Neuron (in vitro differentiated cells): ENCODE results near the gene SNAPC5.
"Not testable (repeated sequence)": the region's sequence is repeated elsewhere in the genome, so short reads cannot be mapped to it uniquely, and the experiment has no call there.

Experiments used
- H2AFZ ChIP-seq: one replicate; pipeline ENCODE4 v1.6.1; 2013; ENCODE audit warnings: low read depth, mild to moderate bottlenecking, inconsistent platforms, low read length, moderate library complexity
- H3K27me3 ChIP-seq: one replicate; pipeline ENCODE4 v1.6.1; 2013; ENCODE audit warnings: low read length; ENCODE audit not compliant: insufficient read depth
- H3K36me3 ChIP-seq: one replicate; pipeline ENCODE4 v1.6.1; 2013; ENCODE audit warnings: low read length; ENCODE audit not compliant: insufficient read depth
- H3K4me1 ChIP-seq: one replicate; pipeline ENCODE4 v1.6.1; 2013; ENCODE audit warnings: low read length; ENCODE audit not compliant: insufficient read depth
- H3K4me3 ChIP-seq: 2 replicates; pipeline ENCODE4 v1.5.1; 2013; ENCODE audit warnings: mild to moderate bottlenecking, low read length, moderate library complexity
- H3K9me3 ChIP-seq: one replicate; pipeline ENCODE4 v1.6.1; 2013; ENCODE audit warnings: low read length

SNAPC5 gene

GRCh38 chr15:66483131-66483566 lies 14.4 kb downstream of the SNAPC5 start:
- no peaks in the 10 kb centered on the region for H3K4me1 ChIP-seq
- H3K36me3 ChIP-seq, result peaks cover 20% of the 10 kb centered on the region
- no peaks in the 10 kb centered on the region for H3K27me3 ChIP-seq
- H3K9me3 ChIP-seq, result no peaks in the 10 kb centered on the region
- H3K4me3 ChIP-seq, result no peak overlapping the region
- no peak overlapping the region for H2AFZ ChIP-seq

- no peaks in the 10 kb centered on the region for H3K27me3 ChIP-seq
- no peak overlapping the region for H3K4me3 ChIP-seq
- no peaks in the 10 kb centered on the region for H3K9me3 ChIP-seq
- no peak overlapping the region for H2AFZ ChIP-seq
- H3K4me1 ChIP-seq, result no peaks in the 10 kb centered on the region
- peaks cover 15% of the 10 kb centered on the region for H3K36me3 ChIP-seq
Observed at GRCh38 chr15:66482539-66482938, 15.0 kb downstream of the SNAPC5 start.

GRCh38 chr15:66481107-66481856 lies 16.3 kb downstream of the SNAPC5 start:
- no peaks in the 10 kb centered on the region for H3K4me1 ChIP-seq
- no peak overlapping the region for H2AFZ ChIP-seq
- H3K4me3 ChIP-seq, result no peak overlapping the region
- peaks cover 11% of the 10 kb centered on the region for H3K36me3 ChIP-seq
- no peaks in the 10 kb centered on the region for H3K9me3 ChIP-seq
- no peaks in the 10 kb centered on the region for H3K27me3 ChIP-seq

- Histone ChIP-seq H3K27me3 (no peaks in the 10 kb centered on the region), H3K4me1 (no peaks in the 10 kb centered on the region), H3K36me3 (peaks cover 11% of the 10 kb centered on the region), H3K9me3 (no peaks in the 10 kb centered on the region), H2AFZ (no peak overlapping the region), H3K4me3 (no peak overlapping the region)
Observed at GRCh38 chr15:66480267-66480666, 17.3 kb downstream of the SNAPC5 start.

GRCh38 chr15:66477011-66477410 lies 20.6 kb downstream of the SNAPC5 start:
- Histone ChIP-seq H3K9me3 (no peaks in the 10 kb centered on the region), H3K36me3 (peaks cover 1% of the 10 kb centered on the region), H3K27me3 (no peaks in the 10 kb centered on the region), H2AFZ (no peak overlapping the region), H3K4me3 (no peak overlapping the region), H3K4me1 (no peaks in the 10 kb centered on the region)

- no peaks in the 10 kb centered on the region for H3K9me3 ChIP-seq
- no peaks in the 10 kb centered on the region for H3K4me1 ChIP-seq
- H3K27me3 ChIP-seq, result no peaks in the 10 kb centered on the region
- H3K36me3 ChIP-seq, result no peaks in the 10 kb centered on the region
- H3K4me3 ChIP-seq, result no peak overlapping the region
- no peak overlapping the region for H2AFZ ChIP-seq
Observed at GRCh38 chr15:66476535-66476934, 21.0 kb downstream of the SNAPC5 start.

GRCh38 chr15:66474963-66475362 lies 22.6 kb downstream of the SNAPC5 start:
- no peaks in the 10 kb centered on the region for H3K4me1 ChIP-seq
- no peak overlapping the region for H2AFZ ChIP-seq
- no peak overlapping the region for H3K4me3 ChIP-seq
- H3K27me3 ChIP-seq, result no peaks in the 10 kb centered on the region
- H3K9me3 ChIP-seq, result no peaks in the 10 kb centered on the region
- no peaks in the 10 kb centered on the region for H3K36me3 ChIP-seq

- Histone ChIP-seq H3K4me1 (no peaks in the 10 kb centered on the region), H3K27me3 (no peaks in the 10 kb centered on the region), H3K9me3 (no peaks in the 10 kb centered on the region), H3K36me3 (no peaks in the 10 kb centered on the region), H3K4me3 (no peak overlapping the region), H2AFZ (no peak overlapping the region)
Observed at GRCh38 chr15:66474135-66474534, 23.4 kb downstream of the SNAPC5 start.

- Histone ChIP-seq H3K27me3 (no peaks in the 10 kb centered on the region), H3K4me3 (no peak overlapping the region), H3K4me1 (no peaks in the 10 kb centered on the region), H3K36me3 (no peaks in the 10 kb centered on the region), H3K9me3 (no peaks in the 10 kb centered on the region), H2AFZ (no peak overlapping the region)
Observed at GRCh38 chr15:66472176-66472999, 25.2 kb downstream of the SNAPC5 start.

- H3K4me3 ChIP-seq, H3K4me1 ChIP-seq, H3K9me3 ChIP-seq, H2AFZ ChIP-seq, H3K27me3 ChIP-seq, H3K36me3 ChIP-seq: not testable (repeated sequence)
Observed at GRCh38 chr15:66470825-66471224, 26.7 kb downstream of the SNAPC5 start.

GRCh38 chr15:66467162-66468040 lies 30.2 kb downstream of the SNAPC5 start:
- not testable (repeated sequence) for H3K9me3 ChIP-seq, H3K4me3 ChIP-seq, H3K27me3 ChIP-seq, H2AFZ ChIP-seq, H3K4me1 ChIP-seq, H3K36me3 ChIP-seq

GRCh38 chr15:66465294-66465693 lies 32.3 kb downstream of the SNAPC5 start:
- not testable (repeated sequence) for H3K36me3 ChIP-seq, H3K9me3 ChIP-seq, H3K27me3 ChIP-seq, H3K4me1 ChIP-seq, H3K4me3 ChIP-seq, H2AFZ ChIP-seq

- H2AFZ ChIP-seq, result no peak overlapping the region
- H3K27me3 ChIP-seq, result no peaks in the 10 kb centered on the region
- no peaks in the 10 kb centered on the region for H3K36me3 ChIP-seq
- no peak overlapping the region for H3K4me3 ChIP-seq
- H3K4me1 ChIP-seq, result no peaks in the 10 kb centered on the region
- H3K9me3 ChIP-seq, result no peaks in the 10 kb centered on the region
Observed at GRCh38 chr15:66462627-66463026, 34.9 kb downstream of the SNAPC5 start.
